H9 (cell line): Measurements from ENCODE around the gene NAPA. TPM values are rescaled to one million over a fixed set of nuclear protein-coding genes. Genes with fewer than 3 reads are reported as not detected.

Experiments used
- DNase-seq: peaks from one replicate; pipeline ENCODE4 v3.0.0-alpha.2; 2017
- H2AFZ ChIP-seq: one replicate; pipeline ENCODE4 v1.6.1; 2013; ENCODE audit warnings: mild to moderate bottlenecking, low read length, control low read depth, moderate library complexity
- H2AK5ac ChIP-seq: 2 replicates; pipeline ENCODE4 v1.6.1; 2013; ENCODE audit warnings: low read length, control low read depth, mixed read lengths; ENCODE audit not compliant: insufficient read length
- H2BK120ac ChIP-seq: one replicate; pipeline ENCODE4 v1.6.1; 2013; ENCODE audit warnings: low read depth, mild to moderate bottlenecking, low read length, control low read depth, inconsistent platforms; ENCODE audit not compliant: poor library complexity, severe bottlenecking
- H2BK12ac ChIP-seq: 2 replicates; pipeline ENCODE4 v1.6.1; 2013; ENCODE audit warnings: low read length, control low read depth, mixed read lengths, low read depth; ENCODE audit not compliant: insufficient read length
- H2BK15ac ChIP-seq: 2 replicates; pipeline ENCODE4 v1.6.1; 2013; ENCODE audit warnings: low read depth, low read length, control low read depth
- H2BK20ac ChIP-seq: one replicate; pipeline ENCODE4 v1.6.1; 2013; ENCODE audit warnings: low read depth, mild to moderate bottlenecking, low read length, control low read depth, inconsistent platforms; ENCODE audit not compliant: poor library complexity, severe bottlenecking
- H2BK5ac ChIP-seq: 2 replicates; pipeline ENCODE4 v1.6.1; 2013; ENCODE audit warnings: low read length, control low read depth, mixed read lengths; ENCODE audit not compliant: insufficient read length
- H3K14ac ChIP-seq: 2 replicates; pipeline ENCODE4 v1.6.1; 2013; ENCODE audit warnings: low read length, control low read depth; ENCODE audit not compliant: insufficient read depth
- H3K18ac ChIP-seq: 2 replicates; pipeline ENCODE4 v1.6.1; 2013; ENCODE audit warnings: low read depth, mild to moderate bottlenecking, mixed read lengths, low read length, control low read depth; ENCODE audit not compliant: insufficient read length
- H3K23ac ChIP-seq: 2 replicates; pipeline ENCODE4 v1.6.1; 2013; ENCODE audit warnings: low read length, control low read depth, mixed read lengths, low read depth; ENCODE audit not compliant: insufficient read length
- H3K23me2 ChIP-seq: 2 replicates; pipeline ENCODE4 v1.6.1; 2013; ENCODE audit warnings: low read depth, mild to moderate bottlenecking, mixed read lengths, low read length, control low read depth; ENCODE audit not compliant: insufficient read length, poor library complexity, severe bottlenecking
- H3K27ac ChIP-seq: 2 replicates; pipeline ENCODE4 v1.5.1; 2013; ENCODE audit warnings: low read length, control low read depth, mixed read lengths, low read depth; ENCODE audit not compliant: insufficient read length
- H3K27me3 ChIP-seq: 2 replicates; pipeline ENCODE4 v1.6.1; 2013; ENCODE audit warnings: low read length, control low read depth, inconsistent platforms; ENCODE audit not compliant: insufficient read depth
- H3K4ac ChIP-seq: 2 replicates; pipeline ENCODE4 v1.6.1; 2013; ENCODE audit warnings: low read depth, mild to moderate bottlenecking, control low read depth, inconsistent platforms, low read length, moderate library complexity
- H3K4me1 ChIP-seq: 2 replicates; pipeline ENCODE4 v1.6.1; 2013; ENCODE audit warnings: low read length, control low read depth, inconsistent platforms; ENCODE audit not compliant: insufficient read depth
- H3K4me2 ChIP-seq: 2 replicates; pipeline ENCODE4 v1.6.1; 2013; ENCODE audit warnings: low read length, control low read depth, mixed read lengths; ENCODE audit not compliant: insufficient read length, insufficient read depth
- H3K56ac ChIP-seq: 2 replicates; pipeline ENCODE4 v1.6.1; 2013; ENCODE audit warnings: low read depth, mild to moderate bottlenecking, mixed read lengths, low read length, control low read depth; ENCODE audit not compliant: insufficient read length
- H3K79me1 ChIP-seq: 2 replicates; pipeline ENCODE4 v1.6.1; 2013; ENCODE audit warnings: low read depth, mild to moderate bottlenecking, moderate library complexity, low read length, control low read depth, inconsistent platforms; ENCODE audit not compliant: insufficient read depth, poor library complexity, severe bottlenecking
- H3K79me2 ChIP-seq: 2 replicates; pipeline ENCODE4 v1.6.1; 2013; ENCODE audit warnings: low read length, control low read depth, inconsistent platforms; ENCODE audit not compliant: insufficient read depth
- H3K9ac ChIP-seq: 2 replicates; pipeline ENCODE4 v1.6.1; 2013; ENCODE audit warnings: low read length, control low read depth, mixed read lengths; ENCODE audit not compliant: insufficient read length; ENCODE audit errors: extremely low read depth
- H3K9me3 ChIP-seq: one replicate; pipeline ENCODE4 v1.6.1; 2013; ENCODE audit warnings: low read depth, low read length, inconsistent platforms; ENCODE audit not compliant: control insufficient read depth
- H3T11ph ChIP-seq: one replicate; pipeline ENCODE4 v1.6.1; 2013; ENCODE audit warnings: mild to moderate bottlenecking, low read length, control low read depth, inconsistent platforms
- H4K20me1 ChIP-seq: one replicate; pipeline ENCODE4 v1.6.1; 2013; ENCODE audit not compliant: control insufficient read depth, insufficient read length, insufficient read depth
- H4K5ac ChIP-seq: 2 replicates; pipeline ENCODE4 v1.6.1; 2013; ENCODE audit warnings: low read depth, mild to moderate bottlenecking, mixed read lengths, low read length, control low read depth; ENCODE audit not compliant: insufficient read length
- H4K8ac ChIP-seq: replicated peaks from 2 replicates; pipeline ENCODE4 v1.6.1; 2013; ENCODE audit warnings: low read length, control low read depth, mixed read lengths, low read depth; ENCODE audit not compliant: insufficient read length
- H4K91ac ChIP-seq: 2 replicates; pipeline ENCODE4 v1.6.1; 2013; ENCODE audit warnings: low read depth, mild to moderate bottlenecking, moderate library complexity, mixed read lengths, low read length, control low read depth; ENCODE audit not compliant: insufficient read length
- H3K27ac Mint-ChIP-seq, 3 experiments: 2 replicates in 2 of 3; 3 replicates in 1 of 3; pipeline ENCODE4 v1.8.0; 2020 to 2021; ENCODE audit warnings: mixed read lengths in 3 of 3, mild to moderate bottlenecking in 1 of 3, moderate library complexity in 1 of 3
- H3K27me3 Mint-ChIP-seq: 2 replicates; pipeline ENCODE4 v1.8.0; 2021; ENCODE audit warnings: low read depth, mild to moderate bottlenecking, moderate library complexity, mixed read lengths
- H3K36me3 Mint-ChIP-seq, 3 experiments: 2 replicates in 2 of 3; 3 replicates in 1 of 3; pipeline ENCODE4 v1.8.0; 2020 to 2021; ENCODE audit warnings: low read depth in 3 of 3, mixed read lengths in 3 of 3; ENCODE audit not compliant: insufficient read depth in 1 of 3
- H3K4me1 Mint-ChIP-seq, 2 experiments: 2 replicates each; pipeline ENCODE4 v1.8.0; 2020; ENCODE audit warnings: mixed read lengths in 2 of 2
- H3K4me3 Mint-ChIP-seq, 2 experiments: 2 replicates in 1 of 2; 3 replicates in 1 of 2; pipeline ENCODE4 v1.8.0; 2020 to 2021; ENCODE audit warnings: mild to moderate bottlenecking in 2 of 2, mixed read lengths in 2 of 2, moderate library complexity in 1 of 2
- H3K9me3 Mint-ChIP-seq, 2 experiments: 2 replicates in 1 of 2; 3 replicates in 1 of 2; pipeline ENCODE4 v1.8.0; 2020; ENCODE audit warnings: mild to moderate bottlenecking in 2 of 2, mixed read lengths in 2 of 2, moderate library complexity in 1 of 2
- CTCF ChIP-seq: fragments of 200-600 bp; sonication (generic); conservative IDR thresholded peaks from 3 replicates; pipeline ENCODE4 v1.8.0; 2021; ENCODE audit warnings: antibody characterized with exemption, mild to moderate bottlenecking
- WGBS: extraction: QIAGEN DNeasy Blood & Tissue Kit; methylation state at CpG from one replicate; pipeline ENCODE4 v1.1.7; 2013; ENCODE audit warnings: missing lambda C conversion rate, low lambda C conversion rate, mixed read lengths; ENCODE audit not compliant: insufficient read length; ENCODE audit errors: extremely low coverage; 5-methylcytosine and 5-hydroxymethylcytosine counted together
- total RNA-seq: library from RNA; stranded (reverse); gene quantifications from 2 replicates; pipeline ENCODE4 v1.2.1, GENCODE V29; 2021

The NAPA gene
- total RNA-seq, 1 experiment from 2014 or later: 62.8 TPM

- Histone ChIP-seq H2AK5ac (no peak overlapping the region), H4K91ac (no peak overlapping the region), H3T11ph (no peak overlapping the region), H2AFZ (no peak overlapping the region), H3K27ac (no peak overlapping the region), H4K5ac (no peak overlapping the region), H3K18ac (no peak overlapping the region), H3K23me2 (no peaks in the 10 kb centered on the region), H3K27me3 (no peaks in the 10 kb centered on the region), H3K79me1 (peaks cover 9% of the 10 kb centered on the region), H3K4ac (no peak overlapping the region), H3K9me3 (no peaks in the 10 kb centered on the region), H3K4me1 (no peaks in the 10 kb centered on the region), H3K14ac (no peak overlapping the region), H2BK5ac (no peak overlapping the region), H3K9ac (no peak overlapping the region), H2BK120ac (no peak overlapping the region), H3K4me2 (no peak overlapping the region), H3K79me2 (peaks cover 3% of the 10 kb centered on the region; the same call in 1 of the 2 replicates), H2BK15ac (no peak overlapping the region), H2BK20ac (no peak overlapping the region), H2BK12ac (no peak overlapping the region), H4K20me1 (no peaks in the 10 kb centered on the region), H3K23ac (no peak overlapping the region), H4K8ac (no peak overlapping the region), H3K56ac (no peak overlapping the region)
- Mint-ChIP-seq H3K36me3 (peaks cover 0 to under 1% (median 0%) of the 10 kb centered on the region in 3 experiments; a peak in 1 of 7 replicates), H3K27me3 (no peaks in the 10 kb centered on the region), H3K4me1 (peaks cover 16 to 20% of the 10 kb centered on the region in 2 experiments), H3K27ac (no peak overlapping the region), H3K9me3 (no peaks in the 10 kb centered on the region), H3K4me3 (no peak overlapping the region)
- no CpG with 5 or more reads among the region's 5 CpGs for WGBS
- no peak for DNase-seq
- no peak for TF ChIP-seq CTCF
These were observed 6.1 kb downstream of the NAPA start for GRCh38 chr19:47508721-47509120.
